ENCODE data around the gene CAMTA2.

- no peak for TF ChIP-seq POLR2AphosphoS5 (IDR thresholded peaks at IDR 0.05; ENCODE audit: low read depth)
- no peak for TF ChIP-seq GABPA (IDR thresholded peaks at IDR 0.05; ENCODE audit: low read depth)
- no peak for TF ChIP-seq CTCF (IDR thresholded peaks at IDR 0.05; ENCODE audit: insufficient read depth, low read length)
- no peak for TF ChIP-seq REST (IDR thresholded peaks at IDR 0.05; ENCODE audit: insufficient replicate concordance, low read depth)
These were observed 51.8 kb downstream of the CAMTA2 start for GRCh38 chr17:4935650-4936049.

Measured in HL-60 (cell line).